SK-N-SH (cell line): ENCODE measurements around the gene C9. TPM values are rescaled to one million over a fixed set of nuclear protein-coding genes. Genes with fewer than 3 reads are reported as not detected.
A peak's percentile ranks its signal among the peaks of the same experiment; 100 is the strongest.

ENCODE experiments used
- CTCF ChIA-PET: fragments of 300-600, 350-600 bp; formaldehyde crosslinking; extraction: SDS; loops from one replicate; lab custom pipeline; 2021; lab: Yijun Ruan, JAX
- POLR2A ChIA-PET: fragments of 350-600 bp; sonication (Branson Sonifier 250); formaldehyde crosslinking; extraction: SDS; loops from one replicate; lab custom pipeline; 2020; ENCODE audit warnings: antibody characterized with exemption, inconsistent platforms; lab: Yijun Ruan, JAX
- DNase-seq: peaks from one replicate; pipeline ENCODE4 v3.0.0; 2012
- H2AFZ ChIP-seq: fragments of 200-600 bp; sonication (generic); 2 replicates; pipeline ENCODE4 v1.8.1; 2016; ENCODE audit warnings: antibody characterized with exemption, mild to moderate bottlenecking, low read depth
- H3F3A ChIP-seq: fragments of 200-600 bp; sonication (generic); replicated peaks from 2 replicates; pipeline ENCODE3; 2016; ENCODE audit warnings: antibody characterized with exemption, mild to moderate bottlenecking; ENCODE audit not compliant: insufficient read depth
- H3K27ac ChIP-seq, 2 experiments: fragments of 200-500 bp in 1 of 2; fragments of 200-600 bp in 1 of 2; sonication (Bioruptor generic) in 1 of 2; sonication (generic), shearing (Covaris generic) in 1 of 2; 2 replicates each; pipeline versions ENCODE4 v1.5.1 to v1.6.1; 2014 to 2016; ENCODE audit warnings: low read depth in 2 of 2, inconsistent platforms in 1 of 2, low read length in 1 of 2, mild to moderate bottlenecking in 1 of 2, mixed read lengths in 1 of 2
- H3K27me3 ChIP-seq: fragments of 200-600 bp; sonication (generic), shearing (Covaris generic); 2 replicates; pipeline ENCODE4 v1.6.1; 2016; ENCODE audit warnings: mixed run types; ENCODE audit not compliant: insufficient read depth
- H3K36me3 ChIP-seq, 2 experiments: fragments of 200-500 bp in 1 of 2; fragments of 200-600 bp in 1 of 2; sonication (Bioruptor generic) in 1 of 2; sonication (generic) in 1 of 2; replicated peaks in 1 of 2; 2 replicates each; pipeline versions ENCODE3 to v1.5.1; 2014 to 2016; ENCODE audit warnings: low read length in 1 of 2, mild to moderate bottlenecking in 1 of 2; ENCODE audit not compliant: insufficient read depth in 2 of 2, control insufficient read depth in 1 of 2
- H3K4me1 ChIP-seq, 2 experiments: fragments of 200-500 bp in 1 of 2; fragments of 200-600 bp in 1 of 2; sonication (Bioruptor generic) in 1 of 2; sonication (generic), shearing (Covaris generic) in 1 of 2; 2 replicates each; pipeline versions ENCODE4 v1.5.1 to v1.6.1; 2014 to 2016; ENCODE audit warnings: low read depth in 1 of 2, low read length in 1 of 2, mixed run types in 1 of 2; ENCODE audit not compliant: insufficient read depth in 2 of 2, control insufficient read depth in 1 of 2
- H3K4me2 ChIP-seq: fragments of 200-600 bp; sonication (generic), shearing (Covaris generic); 2 replicates; pipeline ENCODE4 v1.6.1; 2017; ENCODE audit warnings: mixed run types
- H3K4me3 ChIP-seq, 2 experiments: fragments of 200-500 bp in 1 of 2; fragments of 200-600 bp in 1 of 2; sonication (Bioruptor generic) in 1 of 2; sonication (generic), shearing (Covaris generic) in 1 of 2; 2 replicates each; pipeline versions ENCODE4 v1.5.1 to v1.8.1; 2014 to 2016; ENCODE audit warnings: low read depth in 2 of 2, inconsistent platforms in 1 of 2, low read length in 1 of 2, mild to moderate bottlenecking in 1 of 2, mixed read lengths in 1 of 2, moderate library complexity in 1 of 2
- H3K79me2 ChIP-seq: fragments of 200-600 bp; sonication (generic); 2 replicates; pipeline ENCODE4 v1.8.1; 2017; ENCODE audit warnings: mild to moderate bottlenecking; ENCODE audit not compliant: insufficient read depth
- H3K9ac ChIP-seq: fragments of 200-600 bp; sonication (generic); 2 replicates; pipeline ENCODE4 v1.6.1; 2017; ENCODE audit warnings: mixed run types
- H3K9me2 ChIP-seq: fragments of 200-600 bp; sonication (generic); 2 replicates; pipeline ENCODE4 v1.6.1; 2017; ENCODE audit warnings: mixed run types
- H3K9me3 ChIP-seq: fragments of 200-600 bp; sonication (generic); 2 replicates; pipeline ENCODE4 v1.6.1; 2017; ENCODE audit warnings: mixed run types, mild to moderate bottlenecking, moderate library complexity
- H4K20me1 ChIP-seq: fragments of 200-600 bp; sonication (generic); 2 replicates; pipeline ENCODE4 v1.6.1; 2017; ENCODE audit warnings: mild to moderate bottlenecking, mixed run types; ENCODE audit not compliant: insufficient read depth
- EP300 ChIP-seq, 2 experiments: IDR thresholded peaks; 2 replicates each; pipeline versions ENCODE4 v1.4.0 to v1.6.1; 2012; ENCODE audit warnings: borderline replicate concordance in 1 of 2, low read depth in 1 of 2, low read length in 1 of 2
- EZH2phosphoT487 ChIP-seq: fragments of 200-600 bp; sonication (generic); IDR thresholded peaks from 2 replicates; pipeline ENCODE4 v1.6.1; 2017; ENCODE audit warnings: low read depth, mixed run types, mild to moderate bottlenecking, antibody characterized with exemption, moderate library complexity, borderline replicate concordance
- GATA2 ChIP-seq: sonication (generic); formaldehyde crosslinking; IDR thresholded peaks from 2 replicates; pipeline ENCODE4 v1.5.0; 2020; ENCODE audit warnings: mild to moderate bottlenecking, missing genetic modification reagents
- JUND ChIP-seq: IDR thresholded peaks from 2 replicates; pipeline ENCODE4 v1.4.0; 2012
- MAX ChIP-seq: IDR thresholded peaks from 2 replicates; pipeline ENCODE4 v1.4.0; 2012; ENCODE audit warnings: low read depth
- MXI1 ChIP-seq: IDR thresholded peaks from 2 replicates; pipeline ENCODE4 v1.6.1; 2012; ENCODE audit warnings: mild to moderate bottlenecking, low read depth, low read length, improper control_type of control experiment
- NRF1 ChIP-seq: IDR thresholded peaks from 2 replicates; pipeline ENCODE4 v1.6.1; 2012; ENCODE audit warnings: low read depth, mild to moderate bottlenecking, low read length
- PBX3 ChIP-seq: IDR thresholded peaks from 2 replicates; pipeline ENCODE4; 2012
- RFX5 ChIP-seq: IDR thresholded peaks from 2 replicates; pipeline ENCODE4 v1.6.1; 2012; ENCODE audit warnings: mild to moderate bottlenecking, improper control_type of control experiment, low read length
- RXRA ChIP-seq: IDR thresholded peaks from 2 replicates; pipeline ENCODE4 v1.4.0; 2012; ENCODE audit warnings: low read depth, mild to moderate bottlenecking, borderline replicate concordance
- TCF12 ChIP-seq: IDR thresholded peaks from 2 replicates; pipeline ENCODE4 v1.4.0; 2012
- TEAD4 ChIP-seq: IDR thresholded peaks from 2 replicates; pipeline ENCODE4 v1.4.0; 2012; ENCODE audit warnings: mild to moderate bottlenecking, borderline replicate concordance; ENCODE audit not compliant: insufficient read depth
- USF1 ChIP-seq: IDR thresholded peaks from 2 replicates; pipeline ENCODE4 v1.4.0; 2012; ENCODE audit warnings: low read depth, borderline replicate concordance
- USF2 ChIP-seq: fragments of 150-350 bp; IDR thresholded peaks from 2 replicates; pipeline ENCODE4 v1.6.1; 2017; ENCODE audit warnings: antibody characterized with exemption, low read length, low read depth, borderline replicate concordance
- WGBS: methylation state at CpG from one replicate; pipeline ENCODE4 v1.1.6; 2017; ENCODE audit warnings: low lambda C conversion rate; 5-methylcytosine and 5-hydroxymethylcytosine counted together
- polyA plus RNA-seq, 3 experiments: library from polyadenylated mRNA; depleted of rRNA; stranded (reverse); fragments of >200 nt; gene quantifications; 2 replicates each; pipeline ENCODE4 v1.2.3, GENCODE V29; 2012

C9 gene
- polyA plus RNA-seq (2012; rRNA removed), result not detected in 2 replicates
- polyA plus RNA-seq (2012; cell fraction: cytosol; rRNA removed), result not detected in 2 replicates
- polyA plus RNA-seq (2012; cell fraction: nucleus; rRNA removed), result not detected in 2 replicates

- H3K9me2 ChIP-seq, result no peaks in the 10 kb centered on the region
- ChIA-PET CTCF (interaction anchor here (0.7 to 3.4 kb wide), 2 partner anchors 12 to 15 kb away, joined by 3 to 11 read pairs; no protein-coding TSS in a partner anchor), POLR2A (no interaction called here)
- H3K4me1 ChIP-seq, result peaks cover 0 to 4% of the 10 kb centered on the region in 2 experiments; a peak in 2 of 4 replicates
- no peaks in the 10 kb centered on the region for H4K20me1 ChIP-seq
- H3K9me3 ChIP-seq, result no peaks in the 10 kb centered on the region
- peaks cover 10% of the 10 kb centered on the region for H3F3A ChIP-seq
- H2AFZ ChIP-seq, result no peak within 1 kb of the TSS
- DNase-seq, result no peak
- no peak within 1 kb of the TSS for H3K9ac ChIP-seq
- H3K79me2 ChIP-seq, result no peaks in the 10 kb centered on the region
- WGBS, result 20% methylated on average over 6 of the region's 6 CpGs
- H3K27me3 ChIP-seq, result no peaks in the 10 kb centered on the region
- no peak within 1 kb of the TSS for H3K4me2 ChIP-seq
- H3K36me3 ChIP-seq, result no peaks in the 10 kb centered on the region
- TF ChIP-seq RXRA (no peak), TEAD4 (no peak), PBX3 (no peak), USF2 (no peak), EZH2phosphoT487 (no peak), MAX (no peak), NRF1 (no peak), EP300 (IDR thresholded peaks at IDR 0.05; ENCODE audit: borderline replicate concordance in 1 of 2, low read depth in 1 of 2, low read length in 1 of 2) (no peak)
- no peak within 1 kb of the TSS for H3K4me3 ChIP-seq
- H3K27ac ChIP-seq, result no peak within 1 kb of the TSS
Observed at GRCh38 chr5:39364367-39364766, at the start of gene C9. TSS of gene C9 (minus strand) at chr5:39364495. CDS start at chr5:39364464, 31 bp downstream.

- Histone ChIP-seq H3K79me2 (peaks cover 92% of the 10 kb centered on the region), H3K4me1 (peaks cover 0 to 26% of the 10 kb centered on the region in 2 experiments; a peak in 2 of 4 replicates), H4K20me1 (peaks cover 6% of the 10 kb centered on the region), H3F3A (peaks cover 14% of the 10 kb centered on the region), H3K4me3 (no peak overlapping the region), H3K4me2 (0 out of 2 replicates have a peak overlapping the region, but pooled peaks have one; percentile 5), H3K27ac (no peak overlapping the region), H3K9ac (no peak overlapping the region), H2AFZ (no peak overlapping the region), H3K36me3 (peaks cover 3 to 12% of the 10 kb centered on the region in 2 experiments), H3K9me2 (no peaks in the 10 kb centered on the region), H3K27me3 (no peaks in the 10 kb centered on the region), H3K9me3 (no peaks in the 10 kb centered on the region)
- no peak for DNase-seq
- ChIA-PET CTCF (no interaction called here), POLR2A (no interaction called here)
- TF ChIP-seq RFX5 (no peak), MXI1 (no peak), TCF12 (no peak), JUND (no peak), USF1 (no peak), GATA2 (CRISPR knock-in tag) (no peak)
Observed at GRCh38 chr5:39413771-39414170, 49.5 kb upstream of the C9 start.
